GM19438 (cell line): ENCODE results near the gene WAC.
"Not testable (repeated sequence)": the region's sequence is repeated elsewhere in the genome, so short reads cannot be mapped to it uniquely, and the experiment has no call there.

ENCODE experiments used
- ATAC-seq: cut with Tn5 transposase; IDR thresholded peaks from one replicate; pipeline ENCODE4 v1.9.1; 2021; ENCODE audit warnings: low read depth; ENCODE audit not compliant: unreplicated experiment

Gene WAC, protein sequence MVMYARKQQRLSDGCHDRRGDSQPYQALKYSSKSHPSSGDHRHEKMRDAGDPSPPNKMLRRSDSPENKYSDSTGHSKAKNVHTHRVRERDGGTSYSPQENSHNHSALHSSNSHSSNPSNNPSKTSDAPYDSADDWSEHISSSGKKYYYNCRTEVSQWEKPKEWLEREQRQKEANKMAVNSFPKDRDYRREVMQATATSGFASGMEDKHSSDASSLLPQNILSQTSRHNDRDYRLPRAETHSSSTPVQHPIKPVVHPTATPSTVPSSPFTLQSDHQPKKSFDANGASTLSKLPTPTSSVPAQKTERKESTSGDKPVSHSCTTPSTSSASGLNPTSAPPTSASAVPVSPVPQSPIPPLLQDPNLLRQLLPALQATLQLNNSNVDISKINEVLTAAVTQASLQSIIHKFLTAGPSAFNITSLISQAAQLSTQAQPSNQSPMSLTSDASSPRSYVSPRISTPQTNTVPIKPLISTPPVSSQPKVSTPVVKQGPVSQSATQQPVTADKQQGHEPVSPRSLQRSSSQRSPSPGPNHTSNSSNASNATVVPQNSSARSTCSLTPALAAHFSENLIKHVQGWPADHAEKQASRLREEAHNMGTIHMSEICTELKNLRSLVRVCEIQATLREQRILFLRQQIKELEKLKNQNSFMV

DNA sequence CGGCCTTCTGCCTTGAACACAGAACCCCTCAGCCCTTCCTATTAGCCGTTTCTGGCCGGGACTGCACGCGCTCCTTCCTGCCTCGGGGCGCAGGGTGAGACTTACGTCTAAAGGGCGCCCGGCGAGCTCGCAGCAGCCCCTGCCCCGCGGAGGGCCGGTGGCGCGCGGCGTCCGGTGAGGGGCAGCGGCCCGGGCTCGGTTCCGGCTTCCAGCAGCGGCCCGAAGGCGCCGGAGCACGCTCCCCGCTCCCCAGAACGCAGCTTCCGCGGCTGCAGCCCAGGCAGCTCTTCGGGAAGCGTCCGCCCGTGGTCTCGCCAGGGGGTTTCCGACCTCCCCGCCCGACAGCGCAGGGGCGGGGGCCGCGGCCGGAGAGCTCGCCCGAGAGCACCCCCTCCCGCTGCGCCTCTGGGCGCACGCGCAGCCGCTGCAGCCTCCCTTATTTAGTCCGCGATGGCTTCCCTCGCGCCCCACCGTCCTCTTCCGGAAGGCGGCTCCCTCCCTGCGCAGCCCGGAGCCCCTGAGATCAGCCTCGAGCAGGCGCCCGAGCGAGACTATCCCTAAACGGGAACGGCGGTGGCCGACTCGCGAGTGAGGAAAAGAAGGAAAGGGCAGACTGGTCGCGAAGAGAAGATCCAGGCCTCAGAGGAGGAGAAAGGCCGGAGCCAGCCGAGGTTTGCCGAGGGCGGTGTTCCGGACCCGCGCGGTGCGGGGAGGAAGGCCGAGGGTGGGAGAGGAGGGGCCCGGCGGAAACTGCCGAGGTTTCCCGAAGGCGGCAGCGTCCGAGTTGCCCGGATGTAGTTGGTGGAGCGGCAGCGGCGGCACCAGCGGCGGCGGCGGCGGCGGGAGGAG is at the start of gene WAC:
TSS of gene WAC (plus strand) at position 782 of the 849 bp plus-strand sequence. CDS start 462 bp downstream, outside the sequence.
- ATAC-seq = peak; percentile 75

DNA sequence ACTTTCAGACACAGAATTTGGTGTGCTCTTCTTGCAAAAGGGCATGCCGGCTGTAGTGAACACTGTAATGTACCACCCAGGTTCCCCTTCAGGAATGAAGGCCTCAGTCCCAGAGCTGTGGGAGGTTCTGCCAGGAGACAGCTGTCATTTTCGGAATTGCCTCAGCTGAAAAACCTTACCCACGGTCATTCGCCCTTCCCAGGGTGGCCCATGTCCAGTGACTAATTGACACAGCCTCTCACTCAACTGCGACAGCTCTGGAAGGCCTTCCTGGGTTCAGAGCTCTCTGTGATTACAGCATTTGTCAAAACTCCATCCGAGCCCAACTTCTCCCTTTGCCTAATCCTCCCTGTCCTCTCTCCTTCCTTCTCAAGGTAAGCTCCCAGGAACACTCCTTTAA is 43.7 kb upstream of the WAC start:
- ATAC-seq = no peak

DNA sequence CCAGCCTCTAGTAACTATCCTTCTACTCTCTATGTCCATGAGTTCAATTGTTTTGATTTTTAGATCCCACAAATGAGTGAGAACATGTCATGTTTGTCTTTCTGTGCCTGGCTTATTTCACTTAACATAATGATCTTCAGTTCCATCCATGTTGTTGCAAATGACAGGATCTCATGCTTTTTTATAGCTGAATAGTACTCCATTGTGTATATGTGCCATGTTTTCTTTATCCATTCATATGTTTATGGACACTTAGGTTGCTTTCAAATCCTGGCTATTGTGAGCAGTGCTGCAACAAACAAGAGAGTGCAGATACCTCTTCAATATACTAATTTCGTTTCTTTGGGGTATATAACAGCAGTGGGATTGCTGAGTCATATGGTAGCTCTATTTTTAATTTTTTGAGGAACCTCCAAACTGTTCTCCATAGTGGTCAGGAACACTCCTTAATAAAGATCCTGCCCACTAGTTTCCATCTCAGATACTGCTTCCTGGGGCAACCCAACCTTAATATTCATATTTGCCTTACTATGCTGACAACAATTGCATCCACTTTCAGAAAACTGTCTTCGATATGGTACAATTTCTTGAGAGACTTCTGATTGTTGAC is 42.6 kb upstream of the WAC start:
- ATAC-seq = not testable (repeated sequence)

DNA sequence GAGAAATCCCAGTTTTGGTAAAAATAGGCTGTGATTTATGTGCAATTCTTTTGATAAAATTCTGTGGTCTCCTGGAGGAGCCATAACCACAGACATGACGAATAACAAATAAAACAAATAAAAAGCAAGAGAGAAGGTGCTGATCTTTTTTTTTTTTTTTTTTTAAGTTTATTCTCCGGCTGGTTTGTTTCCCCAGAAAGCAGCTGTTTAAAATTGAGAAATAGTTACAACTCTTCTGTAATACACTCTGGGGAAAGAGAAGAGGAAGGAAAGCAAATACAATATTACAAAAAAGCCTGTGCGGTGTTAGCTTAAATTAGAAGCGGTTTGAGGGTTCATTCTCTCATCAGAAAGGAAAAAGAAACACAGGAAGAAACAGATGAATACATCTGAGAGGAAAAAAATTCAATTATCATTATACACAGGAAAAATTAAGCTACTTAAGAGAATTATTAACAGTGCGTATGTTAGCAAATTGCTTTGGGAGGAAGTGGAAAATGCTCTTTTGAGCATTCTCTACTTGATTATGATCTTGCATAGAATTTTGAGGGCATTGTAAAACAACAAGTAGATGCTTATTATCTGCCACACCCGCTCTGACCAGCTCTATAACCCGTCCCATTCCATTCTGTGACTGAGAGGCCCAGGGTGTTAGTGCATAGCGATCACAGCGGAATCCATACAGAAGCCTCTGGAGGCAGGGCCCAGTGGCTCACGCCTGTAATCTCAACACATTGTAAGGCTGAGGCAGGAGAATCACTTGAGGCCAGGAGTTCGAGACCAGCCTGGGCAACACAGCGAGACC is 40.6 kb upstream of the WAC start:
- no peak for ATAC-seq

DNA sequence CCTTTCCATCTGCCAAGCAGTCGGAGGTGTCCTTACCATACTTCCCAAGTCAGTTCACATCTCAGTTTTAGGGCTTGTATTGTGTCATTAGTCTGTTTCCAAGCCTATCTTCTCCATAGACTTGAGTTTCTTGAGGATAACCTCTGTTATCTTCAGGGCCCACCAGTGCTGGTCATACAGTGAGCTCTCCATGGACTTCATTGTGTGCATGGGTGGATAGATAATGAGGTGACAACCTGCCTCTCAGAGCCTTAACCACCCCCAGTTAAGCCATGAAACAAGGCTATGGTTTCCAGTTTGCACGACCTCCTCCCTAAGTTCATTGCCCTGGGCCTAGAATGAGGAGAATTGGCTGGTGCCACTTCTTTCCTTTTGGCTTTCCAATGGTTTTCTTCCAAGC is 38.5 kb upstream of the WAC start:
- ATAC-seq = no peak

DNA sequence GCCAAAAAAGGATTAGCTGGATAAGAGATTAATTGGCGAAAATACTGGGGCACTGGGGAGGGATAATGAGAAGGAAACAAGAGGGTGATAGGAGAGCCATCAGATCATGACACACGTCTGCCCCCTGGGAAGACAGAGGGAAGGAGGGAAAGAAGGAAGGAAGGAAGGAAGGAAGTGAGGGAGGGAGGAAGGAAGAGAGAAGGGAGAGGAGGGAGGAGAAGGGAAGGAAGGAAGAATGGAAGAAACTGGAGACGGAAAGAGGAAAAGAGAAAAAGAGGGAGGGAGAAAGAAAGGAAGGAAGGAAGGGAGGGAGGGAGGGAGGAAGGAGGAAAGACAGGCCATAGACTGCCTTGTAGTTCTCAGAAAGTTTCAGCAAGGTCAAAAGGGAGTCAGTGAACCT is 37.8 kb upstream of the WAC start:
- no peak for ATAC-seq

DNA sequence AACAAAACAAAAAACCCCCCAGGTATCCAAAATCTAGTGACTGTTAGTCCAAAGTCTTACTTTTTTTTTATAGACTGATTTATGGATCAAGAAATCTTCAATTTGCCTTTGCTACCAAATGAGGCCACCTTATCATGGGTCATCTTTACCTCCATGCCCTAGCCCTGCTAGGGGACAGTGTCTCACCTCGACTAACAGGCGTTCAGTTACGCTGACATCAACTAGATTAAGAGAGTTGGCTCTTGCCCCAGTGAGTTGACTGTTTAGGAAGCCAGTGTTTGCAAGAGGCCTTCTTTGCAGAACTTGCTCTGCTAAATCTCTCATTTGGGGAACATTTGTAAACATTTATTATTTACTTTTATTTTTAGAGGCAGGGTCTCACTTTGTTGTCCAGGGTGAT is 36.9 kb upstream of the WAC start:
- no peak for ATAC-seq

DNA sequence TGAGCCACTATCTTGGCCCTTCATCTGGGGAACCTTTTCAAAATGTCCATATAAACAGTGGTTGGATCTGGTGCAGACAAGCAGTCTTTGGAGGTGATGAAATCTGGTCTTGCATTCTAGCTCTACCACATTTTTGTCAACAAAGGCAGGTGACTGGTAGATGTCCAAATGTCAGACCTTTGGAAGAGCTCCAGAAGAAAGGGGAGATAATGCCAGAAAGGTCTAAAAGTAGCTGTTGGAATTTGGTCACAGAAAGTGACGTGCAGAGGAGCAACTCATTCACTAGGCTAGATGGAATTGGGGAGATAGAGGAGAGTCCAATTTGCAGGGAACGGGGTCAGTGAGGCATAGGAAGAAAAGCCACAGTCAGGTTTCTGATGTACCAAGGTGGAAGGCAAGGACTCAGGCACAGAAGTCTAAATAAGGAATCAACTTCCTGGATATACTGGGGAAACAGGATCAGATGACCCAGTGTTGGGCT is 36.4 kb upstream of the WAC start:
- ATAC-seq = no peak

DNA sequence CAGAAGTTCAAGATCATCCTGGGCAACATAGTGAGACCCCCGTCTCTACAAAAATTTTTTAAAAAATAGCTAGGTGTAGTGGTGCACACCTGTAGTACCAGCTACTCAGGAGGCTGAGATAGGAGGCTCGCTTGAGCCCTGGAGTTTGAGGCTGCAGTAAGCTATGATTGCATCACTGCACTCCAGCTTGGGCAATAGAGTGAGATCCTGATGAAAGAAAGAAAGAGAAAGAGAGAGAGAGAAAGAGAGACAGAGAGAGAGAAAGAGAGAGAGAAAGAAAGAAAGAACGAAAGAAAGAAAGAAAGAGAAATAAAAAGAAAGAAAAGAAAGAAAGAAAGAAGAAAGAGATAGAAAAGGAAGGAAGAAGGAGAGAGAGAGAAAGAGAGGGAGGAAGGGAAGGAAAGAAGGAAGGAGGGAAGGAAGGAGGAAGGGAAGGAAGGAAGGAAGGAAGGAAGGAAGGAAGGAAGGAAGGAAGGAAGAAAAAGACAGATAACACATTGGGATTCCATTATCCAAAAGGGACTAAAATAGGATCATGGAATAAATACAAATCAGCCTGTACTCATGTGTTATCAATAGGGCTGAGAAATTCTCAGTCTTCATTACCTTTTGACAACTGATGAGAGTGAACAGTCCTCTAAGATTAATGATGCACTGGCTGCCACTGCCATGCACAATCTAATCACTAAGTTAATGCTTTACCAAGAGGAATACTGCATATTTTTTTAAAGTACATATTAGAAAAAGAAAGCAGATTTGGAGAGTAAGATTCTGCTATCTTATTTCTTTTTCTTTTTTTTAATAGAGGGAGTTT is 35.4 kb upstream of the WAC start:
- no peak for ATAC-seq

DNA sequence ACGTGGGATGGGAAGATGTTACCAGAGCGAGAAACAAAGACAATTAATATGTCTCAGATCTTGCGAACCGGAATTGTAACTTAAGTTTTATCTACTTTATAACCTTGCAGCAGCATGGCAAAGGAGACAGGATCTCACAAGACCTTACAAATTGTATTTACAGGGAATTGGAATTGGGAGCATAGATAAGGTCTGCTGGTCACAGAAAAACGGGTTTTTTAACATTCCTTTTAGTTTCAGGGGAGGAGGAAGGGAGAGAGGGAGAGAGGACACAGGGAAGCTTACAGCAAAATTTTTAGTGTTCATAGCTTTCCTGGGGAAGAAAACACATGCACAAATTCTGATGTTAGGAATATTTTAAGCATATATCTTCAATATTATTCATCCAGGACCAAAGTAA is 32.7 kb upstream of the WAC start:
- not testable (repeated sequence) for ATAC-seq

DNA sequence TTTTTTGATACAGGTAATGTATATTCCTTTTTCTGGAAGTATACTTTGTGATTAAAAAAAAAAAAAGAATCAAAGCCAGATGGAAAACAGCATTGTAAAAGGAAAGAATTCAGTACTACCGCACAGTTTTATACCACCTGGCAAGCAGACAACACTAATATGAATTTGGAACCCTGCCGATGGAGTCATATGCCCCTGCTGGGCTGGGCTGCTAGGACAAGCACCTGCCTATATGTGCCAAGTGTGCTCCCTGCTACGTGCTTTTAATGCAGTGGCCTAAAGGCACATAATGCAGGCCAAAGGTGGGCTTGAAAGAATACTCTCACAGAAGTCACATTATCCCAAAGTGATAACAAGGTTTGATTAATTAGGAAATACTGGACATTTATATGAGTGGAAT is 29.8 kb upstream of the WAC start:
- no peak for ATAC-seq

DNA sequence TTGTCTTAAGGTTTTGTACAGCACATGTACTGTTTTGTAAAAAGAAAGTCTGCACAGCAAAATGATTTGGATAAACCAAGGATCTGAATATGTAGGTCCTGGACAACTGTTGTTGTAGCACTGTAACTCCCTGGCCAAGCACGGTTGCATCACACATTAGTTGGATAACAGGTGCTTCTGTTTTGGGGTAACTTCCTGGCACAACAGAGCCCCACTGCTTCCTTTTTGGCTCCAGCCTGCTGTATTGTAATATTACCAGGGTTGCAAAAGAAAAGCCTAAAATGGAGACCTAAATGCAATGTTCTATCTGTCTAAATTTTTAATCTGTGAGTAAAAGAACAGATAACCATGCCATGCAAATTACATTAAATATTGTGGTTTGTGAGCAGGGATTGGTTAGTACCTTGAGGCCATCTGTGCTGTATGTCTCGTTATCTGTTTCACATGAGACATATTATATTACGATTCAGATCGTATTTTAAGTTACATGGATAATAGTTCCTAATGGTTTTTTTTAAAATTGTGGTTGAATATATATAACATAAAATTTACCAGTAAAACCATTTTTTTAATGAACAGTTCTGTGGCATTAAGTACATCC is 27.5 kb upstream of the WAC start:
- ATAC-seq = no peak

DNA sequence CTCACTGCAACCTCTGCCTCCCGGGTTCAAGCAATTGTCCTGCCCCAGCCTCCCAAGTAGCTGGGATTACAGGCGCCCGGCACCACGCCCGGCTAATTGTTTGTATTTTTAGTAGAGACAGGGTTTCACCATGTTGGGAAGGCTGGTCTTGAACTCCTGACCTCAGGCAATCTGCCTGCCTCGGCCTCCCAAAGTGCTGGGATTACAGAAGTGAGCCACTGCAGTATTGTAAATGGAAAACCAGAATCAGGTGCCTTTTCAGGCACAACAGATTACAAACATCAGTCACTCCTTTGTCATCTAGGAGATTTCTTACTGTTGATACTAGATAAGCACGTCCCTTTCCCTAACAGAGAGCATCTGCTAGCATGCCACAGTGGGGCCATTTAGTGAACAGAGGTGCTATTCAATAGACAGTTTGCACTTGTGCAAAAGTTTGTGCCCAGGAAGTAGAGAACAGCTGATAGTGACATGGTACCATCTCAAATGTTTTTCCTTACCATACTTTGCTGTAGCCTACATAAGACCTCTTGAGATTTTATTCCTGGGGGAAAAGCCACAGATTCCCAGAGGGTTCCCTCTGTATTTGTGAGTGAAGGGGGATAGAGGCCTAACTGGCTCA is 24.5 kb upstream of the WAC start:
- no peak for ATAC-seq

DNA sequence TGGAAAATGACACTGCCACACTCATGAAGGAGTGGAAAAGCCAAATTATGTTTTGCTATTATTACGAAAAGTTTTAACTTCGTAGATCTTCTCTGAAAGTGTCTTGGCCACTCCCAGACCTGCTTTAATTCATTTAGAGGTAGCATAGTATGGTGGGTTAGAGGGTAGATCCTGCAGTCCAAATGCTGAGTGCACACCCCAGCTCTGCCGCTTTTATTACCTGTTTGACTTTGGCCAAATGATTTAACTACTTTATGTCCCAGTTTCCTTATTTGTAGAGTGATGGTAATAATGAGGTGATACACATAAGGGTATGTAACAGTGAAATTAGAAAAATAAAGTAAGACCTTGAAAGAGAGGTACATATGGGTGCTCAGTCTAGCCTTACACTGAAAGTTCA is 23.6 kb upstream of the WAC start:
- ATAC-seq = no peak

DNA sequence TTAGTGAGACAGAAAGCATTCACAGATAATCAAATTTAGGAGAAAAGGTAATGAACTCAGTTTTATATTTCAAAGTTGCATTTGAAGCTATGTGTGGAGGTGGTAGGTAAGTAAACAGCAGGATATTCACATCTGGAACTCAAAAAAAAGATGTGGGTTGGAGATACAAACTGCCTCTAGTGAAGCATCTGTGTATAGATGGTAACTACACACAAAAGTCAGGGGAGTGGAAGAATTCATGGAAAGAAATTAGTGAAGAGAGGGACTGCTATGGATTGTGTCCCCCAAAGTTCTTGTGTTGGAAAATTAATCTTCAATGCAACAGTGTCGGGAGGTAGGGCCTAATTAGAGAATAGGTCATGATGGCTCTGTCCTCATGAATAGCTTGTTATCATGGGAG is 18.3 kb upstream of the WAC start:
- ATAC-seq = no peak

DNA sequence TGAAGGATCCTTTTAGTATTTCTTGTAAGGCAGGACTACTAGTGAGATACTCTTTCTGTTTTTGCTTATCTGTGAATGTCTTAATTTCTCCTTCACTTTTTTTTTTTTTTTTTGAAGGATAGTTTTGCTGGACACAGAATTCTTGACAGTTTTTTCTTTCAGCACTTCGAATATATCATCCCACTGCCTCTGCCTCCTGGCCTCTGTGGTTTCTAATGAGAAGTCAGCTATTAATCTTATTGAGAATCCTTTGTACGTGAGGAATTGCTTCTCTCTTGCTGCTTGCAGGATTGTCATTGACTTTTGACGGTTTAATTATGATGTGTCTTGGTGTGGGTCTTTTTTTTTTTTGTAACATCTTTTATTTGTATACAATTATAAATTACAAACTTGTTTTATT is 12.6 kb upstream of the WAC start:
- no peak for ATAC-seq

DNA sequence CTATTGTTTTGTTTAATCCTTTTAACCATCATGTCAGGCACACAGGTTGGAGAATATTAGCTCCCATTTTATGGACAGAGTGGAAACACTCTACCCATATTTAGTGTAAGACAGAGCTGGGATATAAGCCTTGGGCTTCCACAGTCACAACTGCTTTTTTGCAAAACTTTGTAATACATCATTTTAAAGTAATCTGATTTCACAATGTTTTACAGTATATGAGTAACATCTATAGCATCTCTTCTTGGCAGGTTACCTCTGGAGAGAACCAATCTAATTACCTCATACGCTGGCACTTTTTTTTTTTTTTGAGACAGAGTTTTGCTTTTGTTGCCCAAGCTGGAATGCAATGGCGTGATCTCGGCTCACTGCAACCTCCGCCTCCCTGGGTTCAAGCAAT is 12.1 kb upstream of the WAC start:
- ATAC-seq = not testable (repeated sequence)

DNA sequence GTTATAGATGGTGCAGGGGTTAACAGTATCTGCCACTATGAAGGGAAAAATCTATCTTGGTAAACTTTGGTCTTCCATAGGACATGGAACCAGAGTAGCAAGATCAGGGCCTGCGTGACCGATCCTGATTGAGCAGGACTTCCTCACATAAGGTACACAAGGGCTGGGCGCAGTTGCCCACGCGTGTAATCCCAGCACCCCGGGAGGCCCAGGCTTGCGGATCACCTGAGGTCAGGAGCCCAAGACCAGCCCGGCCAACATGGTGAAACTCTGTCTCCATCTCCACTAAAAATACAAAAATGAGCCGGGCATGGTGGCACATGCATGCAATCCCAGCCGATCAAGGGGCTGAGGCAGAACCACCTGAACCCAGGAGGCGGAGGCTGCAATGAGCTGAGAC is 11.0 kb upstream of the WAC start:
- ATAC-seq = not testable (repeated sequence)
